Epithelial cell of proximal tubule (primary cell): ENCODE data around the gene KRT80. TPM values are rescaled to one million over a fixed set of nuclear protein-coding genes. Genes with fewer than 3 reads are reported as not detected.

ENCODE experiments used
- DNase-seq: peaks from one replicate; pipeline ENCODE4 v3.0.0-alpha.2; 2011; ENCODE audit warnings: low read depth
- H3K4me3 ChIP-seq: 2 replicates; pipeline ENCODE4 v1.5.1; 2011; ENCODE audit warnings: low read depth, mild to moderate bottlenecking, low read length
- total RNA-seq: library from RNA; depleted of rRNA; stranded (reverse); fragments of >200 nt; gene quantifications from 2 replicates; pipeline ENCODE4 v1.2.3, GENCODE V29; 2015
- TF ChIP-seq, protein P1 (sequence below): conservative IDR thresholded peaks from 2 replicates; pipeline ENCODE4 v1.5.1; 2012; ENCODE audit warnings: low read depth, mild to moderate bottlenecking, low read length

KRT80 gene
- total RNA-seq, 1 donor from 2014 or later = 18.0 TPM

DNA sequence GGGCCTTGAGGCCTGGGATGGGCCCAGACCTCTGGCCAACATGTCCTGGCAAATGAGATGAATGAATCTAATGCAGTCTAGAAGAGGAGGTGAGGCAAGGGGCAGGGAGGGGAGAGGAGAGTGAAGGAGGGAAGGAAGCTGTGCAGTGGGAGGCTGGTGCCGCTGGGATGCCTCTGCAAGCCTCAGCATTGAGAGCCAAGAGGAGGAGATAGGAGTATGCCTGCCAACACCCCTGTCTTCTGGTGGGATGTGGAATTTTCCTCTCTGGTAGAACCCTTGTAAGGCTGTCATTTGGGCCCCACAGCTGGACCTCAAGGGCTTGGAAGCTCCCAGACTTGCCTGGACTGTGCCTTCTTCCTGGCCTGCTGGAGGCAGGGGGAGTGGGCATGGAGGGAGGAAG, 21.9 kb downstream of the KRT80 start:
- TF ChIP-seq, protein P1, sequence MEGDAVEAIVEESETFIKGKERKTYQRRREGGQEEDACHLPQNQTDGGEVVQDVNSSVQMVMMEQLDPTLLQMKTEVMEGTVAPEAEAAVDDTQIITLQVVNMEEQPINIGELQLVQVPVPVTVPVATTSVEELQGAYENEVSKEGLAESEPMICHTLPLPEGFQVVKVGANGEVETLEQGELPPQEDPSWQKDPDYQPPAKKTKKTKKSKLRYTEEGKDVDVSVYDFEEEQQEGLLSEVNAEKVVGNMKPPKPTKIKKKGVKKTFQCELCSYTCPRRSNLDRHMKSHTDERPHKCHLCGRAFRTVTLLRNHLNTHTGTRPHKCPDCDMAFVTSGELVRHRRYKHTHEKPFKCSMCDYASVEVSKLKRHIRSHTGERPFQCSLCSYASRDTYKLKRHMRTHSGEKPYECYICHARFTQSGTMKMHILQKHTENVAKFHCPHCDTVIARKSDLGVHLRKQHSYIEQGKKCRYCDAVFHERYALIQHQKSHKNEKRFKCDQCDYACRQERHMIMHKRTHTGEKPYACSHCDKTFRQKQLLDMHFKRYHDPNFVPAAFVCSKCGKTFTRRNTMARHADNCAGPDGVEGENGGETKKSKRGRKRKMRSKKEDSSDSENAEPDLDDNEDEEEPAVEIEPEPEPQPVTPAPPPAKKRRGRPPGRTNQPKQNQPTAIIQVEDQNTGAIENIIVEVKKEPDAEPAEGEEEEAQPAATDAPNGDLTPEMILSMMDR = no peak
- H3K4me3 ChIP-seq = no peak overlapping the region
- no peak for DNase-seq

DNA sequence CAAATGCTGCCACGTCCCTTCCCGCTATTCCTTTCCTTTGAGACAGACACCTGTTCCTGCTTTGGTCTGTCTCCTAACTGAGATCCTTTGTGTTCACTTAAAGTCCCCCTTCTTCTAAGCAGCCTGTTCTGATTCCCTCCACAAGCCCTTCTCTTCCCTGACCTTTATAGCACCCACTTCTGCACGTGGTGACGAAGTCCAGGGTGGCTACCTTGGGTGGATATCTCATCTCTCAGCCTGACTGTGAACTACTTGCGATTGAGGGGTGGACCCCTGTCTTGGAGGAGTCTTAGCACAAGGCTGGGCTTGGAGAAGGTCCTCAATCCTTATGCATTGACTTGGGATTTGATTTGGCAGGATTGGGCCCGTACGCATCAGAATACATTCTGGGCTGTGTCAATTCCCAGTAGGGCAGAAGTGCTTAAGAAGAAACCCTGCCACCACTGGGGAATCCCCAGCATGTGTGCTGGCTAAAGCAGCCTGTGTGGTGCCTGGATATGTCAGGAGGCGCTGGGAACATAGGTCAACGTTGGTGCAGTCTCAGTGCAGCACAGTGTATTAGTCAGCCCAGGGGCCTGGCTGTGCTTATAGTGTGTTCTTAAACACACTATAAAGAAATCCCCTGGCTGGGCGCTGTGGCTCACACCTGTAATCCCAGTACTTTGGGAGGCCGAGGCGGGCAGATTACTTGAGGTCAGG, 23.6 kb downstream of the KRT80 start:
- H3K4me3 ChIP-seq = no peak overlapping the region
- peak; percentile 63 for DNase-seq
- TF ChIP-seq, protein P1 = no peak

GRCh38 chr12:52167526-52167925, 24.3 kb downstream of the KRT80 start:
- no peak for DNase-seq
- TF ChIP-seq, protein P1 = no peak
- no peak overlapping the region for H3K4me3 ChIP-seq

- no peak overlapping the region for H3K4me3 ChIP-seq
- DNase-seq = no peak
- TF ChIP-seq, protein P1 = no peak
These were observed 25.1 kb downstream of the KRT80 start for GRCh38 chr12:52166672-52167071.

GRCh38 chr12:52165096-52165855, 26.5 kb downstream of the KRT80 start:
- DNase-seq = no peak
- TF ChIP-seq, protein P1 = no peak
- no peak overlapping the region for H3K4me3 ChIP-seq

DNA sequence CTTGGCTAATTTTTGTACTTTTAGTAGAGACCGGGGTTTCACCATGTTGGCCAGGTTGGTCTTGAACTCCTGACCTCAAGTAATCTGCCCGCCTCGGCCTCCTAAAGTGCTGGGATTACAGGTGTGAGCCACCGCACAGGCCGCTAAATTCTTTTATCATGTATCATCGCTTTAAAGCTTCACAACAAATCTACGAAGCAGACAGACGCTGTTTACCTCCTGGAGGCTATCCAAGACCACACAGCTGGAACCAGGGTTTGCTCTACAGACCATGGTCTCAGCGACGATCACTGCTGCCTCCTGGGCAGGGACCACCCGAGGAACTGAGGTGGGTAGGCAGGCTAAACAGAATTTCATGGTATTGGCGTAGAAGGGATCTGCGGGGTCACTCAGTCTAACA, 27.2 kb downstream of the KRT80 start:
- no peak overlapping the region for H3K4me3 ChIP-seq
- TF ChIP-seq, protein P1 = no peak
- no peak for DNase-seq
